Lower lobe of right lung (tissue), 2 donors: ENCODE measurements around the gene TLR2. TPM values are rescaled to one million over a fixed set of nuclear protein-coding genes. Genes with fewer than 3 reads are reported as not detected.

Source experiments
- ATAC-seq, 2 donors: fragments of 200-7000 bp; cut with Tn5 transposase; one replicate each; pipeline ENCODE4 v1.9.1; 2020 to 2022; ENCODE audit warnings: mild to moderate bottlenecking in 2 of 2, moderate library complexity in 2 of 2
- DNase-seq: peaks from one replicate; pipeline ENCODE4 v3.0.0-alpha.2; 2020
- H3K27ac ChIP-seq: fragments of 200-600 bp; one replicate; pipeline ENCODE4 v1.8.0; 2022
- H3K27me3 ChIP-seq: fragments of 200-600 bp; one replicate; pipeline ENCODE4 v1.8.0; 2022; ENCODE audit warnings: low read depth
- H3K36me3 ChIP-seq: fragments of 200-600 bp; one replicate; pipeline ENCODE4 v1.8.0; 2022; ENCODE audit warnings: mild to moderate bottlenecking
- H3K4me1 ChIP-seq: fragments of 200-600 bp; one replicate; pipeline ENCODE4 v1.8.0; 2022
- H3K4me3 ChIP-seq: fragments of 200-600 bp; one replicate; pipeline ENCODE4 v1.8.0; 2022; ENCODE audit warnings: mild to moderate bottlenecking
- H3K9me3 ChIP-seq: fragments of 200-600 bp; one replicate; pipeline ENCODE4 v1.8.0; 2022
- CTCF ChIP-seq: fragments of 200-600 bp; IDR thresholded peaks from one replicate; pipeline ENCODE4 v1.8.0; 2022; ENCODE audit warnings: antibody characterized with exemption, mild to moderate bottlenecking
- intact Hi-C: fragments of 100-400 bp; cut with DNase I; formaldehyde crosslinking; loops from one replicate; pipeline ENCODE4 v1.11.0; 2022
- total RNA-seq: library from RNA; stranded (reverse); fragmentation: NEBNext Ultra II Directional; extraction: Animal tissue kit (Norgen Biotek cat#: 25700); gene quantifications from one replicate; pipeline ENCODE4 v1.2.1, GENCODE V29; 2021
- donor health status: DM: no; HTN: yes; CAD: no; lungs with severe emphysema.

Gene TLR2
- total RNA-seq, 1 donor from 2014 or later, result 102 TPM

DNA sequence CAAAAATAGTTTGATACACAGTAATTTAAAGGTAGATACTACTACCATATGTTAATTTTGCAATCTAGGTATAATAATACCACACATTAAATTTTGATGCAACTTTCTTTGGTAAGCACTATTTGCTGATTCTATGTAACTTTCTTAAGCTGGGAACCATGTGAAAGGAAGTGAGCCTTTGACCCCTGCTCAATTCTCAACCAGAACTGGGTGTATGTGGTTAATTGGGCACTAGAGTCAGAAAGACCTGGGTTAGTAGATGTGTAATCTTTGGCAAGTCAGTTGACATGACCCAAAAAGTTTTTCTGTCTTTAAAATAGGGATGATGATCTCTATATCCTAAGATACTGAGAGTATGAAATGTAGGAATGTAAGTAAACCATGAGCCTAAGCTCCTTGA lies 22.4 kb downstream of the TLR2 start:
- intact Hi-C loops, result no loop called here
- no peak overlapping the region for H3K4me3 ChIP-seq
- no peak for TF ChIP-seq CTCF
- H3K4me1 ChIP-seq, result no peaks in the 10 kb centered on the region
- no peaks in the 10 kb centered on the region for H3K9me3 ChIP-seq
- no peak for ATAC-seq
- no peaks in the 10 kb centered on the region for H3K27me3 ChIP-seq
- H3K27ac ChIP-seq, result no peak overlapping the region
- no peak for DNase-seq
- peaks cover 8% of the 10 kb centered on the region for H3K36me3 ChIP-seq

GRCh38 chr4:153710681-153711080 lies 26.6 kb downstream of the TLR2 start:
- DNase-seq, result no peak

GRCh38 chr4:153713866-153714646 lies 30.0 kb downstream of the TLR2 start:
- no peak for ATAC-seq
- DNase-seq, result no peak
- Histone ChIP-seq H3K4me3 (no peak overlapping the region), H3K9me3 (no peaks in the 10 kb centered on the region), H3K27ac (no peak overlapping the region), H3K4me1 (no peaks in the 10 kb centered on the region), H3K36me3 (no peaks in the 10 kb centered on the region), H3K27me3 (no peaks in the 10 kb centered on the region)
- intact Hi-C loops, result no loop called here
- TF ChIP-seq CTCF, result no peak

More at GRCh38 chr4:153710681-153711080, 26.6 kb downstream of the TLR2 start:
- Histone ChIP-seq H3K27me3 (no peaks in the 10 kb centered on the region), H3K36me3 (no peaks in the 10 kb centered on the region), H3K9me3 (no peaks in the 10 kb centered on the region), H3K27ac (no peak overlapping the region), H3K4me1 (no peaks in the 10 kb centered on the region), H3K4me3 (no peak overlapping the region)
- intact Hi-C loops, result no loop called here
- TF ChIP-seq CTCF, result no peak
- ATAC-seq, result no peak

GRCh38 chr4:153722036-153722435 lies 38.0 kb downstream of the TLR2 start:
- H3K9me3 ChIP-seq, result no peaks in the 10 kb centered on the region
- intact Hi-C loops, result no loop called here
- H3K4me1 ChIP-seq, result no peaks in the 10 kb centered on the region
- no peaks in the 10 kb centered on the region for H3K27me3 ChIP-seq
- no peak overlapping the region for H3K4me3 ChIP-seq
- DNase-seq (no peak), ATAC-seq (no peak)
- H3K36me3 ChIP-seq, result no peaks in the 10 kb centered on the region
- no peak for TF ChIP-seq CTCF
- H3K27ac ChIP-seq, result no peak overlapping the region

- no peaks in the 10 kb centered on the region for H3K9me3 ChIP-seq
- H3K27me3 ChIP-seq, result no peaks in the 10 kb centered on the region
- no peaks in the 10 kb centered on the region for H3K4me1 ChIP-seq
- DNase-seq (no peak), ATAC-seq (no peak)
- TF ChIP-seq CTCF, result no peak
- no peak overlapping the region for H3K4me3 ChIP-seq
- no peak overlapping the region for H3K27ac ChIP-seq
- intact Hi-C loops, result no loop called here
- H3K36me3 ChIP-seq, result no peaks in the 10 kb centered on the region
These were observed 40.5 kb downstream of the TLR2 start for GRCh38 chr4:153724606-153725005.
